ENCODE data around the gene CTNNA3. TPM values are rescaled to one million over a fixed set of nuclear protein-coding genes. Genes with fewer than 3 reads are reported as not detected.
"Not testable (repeated sequence)": the region's sequence is repeated elsewhere in the genome, so short reads cannot be mapped to it uniquely, and the experiment has no call there.

Gene CTNNA3
- total RNA-seq, 4 donors from 2014 or later: 14.3 to 49.5 (median 24.2) TPM

GRCh38 chr10:67452892-67453291 is 243.1 kb downstream of the CTNNA3 start:
- Histone ChIP-seq H3K9me3 (no peaks in the 10 kb centered on the region), H3K36me3 (no peaks in the 10 kb centered on the region), H3K4me3 (no peak overlapping the region), H3K4me1 (no peaks in the 10 kb centered on the region), H3K27me3 (no peaks in the 10 kb centered on the region), H3K27ac (no peak overlapping the region)
- ATAC-seq (no peak), DNase-seq (no peak)
- TF ChIP-seq CTCF (IDR thresholded peaks at IDR 0.05 in 4 of 5, conservative IDR thresholded peaks at IDR 0.05 in 1 of 5): no peak
- TF ChIP-seq POLR2A (IDR thresholded peaks at IDR 0.05): no peak
- intact Hi-C loops (cut with DNase I; ENCODE audit: low total_unique reads): no loop called here
- in situ Hi-C loops (cut with MboI; ENCODE audit: low sequenced_read_pairs in 4 of 4): no loop called here

DNA sequence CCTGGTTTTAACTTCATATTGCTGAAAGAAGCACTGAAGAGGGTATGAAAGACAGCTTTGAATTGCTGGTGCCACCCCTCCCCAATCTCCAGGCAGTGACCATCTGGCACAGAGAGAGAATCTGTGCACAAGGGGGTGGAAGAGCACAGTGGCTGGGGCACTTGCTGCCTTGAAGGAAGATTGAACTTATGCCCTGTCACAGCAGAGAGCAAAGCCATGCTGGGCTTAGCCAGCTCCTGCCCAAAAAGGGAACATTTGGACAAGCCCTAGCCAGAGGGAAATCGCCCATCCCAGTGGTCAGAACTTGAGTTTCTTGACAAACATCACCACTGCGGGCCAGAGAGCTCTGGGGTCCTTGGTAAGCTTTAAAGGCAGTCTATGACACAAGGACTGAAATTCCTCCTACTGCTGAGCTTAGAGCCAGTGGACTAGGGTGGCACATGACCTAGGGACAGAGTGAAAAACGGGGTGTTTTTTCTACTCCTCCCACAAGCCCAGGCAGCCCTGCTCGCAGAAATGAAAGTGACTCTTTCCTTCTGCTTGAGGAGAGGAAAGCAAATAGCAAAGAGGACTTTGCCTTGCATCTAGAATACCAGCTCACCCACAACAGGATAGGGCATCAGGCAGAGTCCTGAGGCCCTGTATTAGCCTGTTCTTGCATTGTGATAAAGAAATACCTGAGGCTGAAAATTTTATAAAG is 257.2 kb downstream of the CTNNA3 start:
- Histone ChIP-seq H3K4me1 (peaks cover 0 to 2% of the 10 kb centered on the region in 2 donors), H3K4me3 (no peak overlapping the region), H3K27me3 (no peaks in the 10 kb centered on the region), H3K9me3 (no peaks in the 10 kb centered on the region), H3K36me3 (no peaks in the 10 kb centered on the region), H3K27ac (no peak overlapping the region)
- ATAC-seq (no peak), DNase-seq (no peak)
- TF ChIP-seq CTCF (IDR thresholded peaks at IDR 0.05 in 4 of 5, conservative IDR thresholded peaks at IDR 0.05 in 1 of 5): no peak
- TF ChIP-seq POLR2A (IDR thresholded peaks at IDR 0.05): no peak
- intact Hi-C loops (cut with DNase I; ENCODE audit: low total_unique reads) (no loop called here), in situ Hi-C loops (cut with MboI; ENCODE audit: low sequenced_read_pairs in 4 of 4) (no loop called here)

DNA sequence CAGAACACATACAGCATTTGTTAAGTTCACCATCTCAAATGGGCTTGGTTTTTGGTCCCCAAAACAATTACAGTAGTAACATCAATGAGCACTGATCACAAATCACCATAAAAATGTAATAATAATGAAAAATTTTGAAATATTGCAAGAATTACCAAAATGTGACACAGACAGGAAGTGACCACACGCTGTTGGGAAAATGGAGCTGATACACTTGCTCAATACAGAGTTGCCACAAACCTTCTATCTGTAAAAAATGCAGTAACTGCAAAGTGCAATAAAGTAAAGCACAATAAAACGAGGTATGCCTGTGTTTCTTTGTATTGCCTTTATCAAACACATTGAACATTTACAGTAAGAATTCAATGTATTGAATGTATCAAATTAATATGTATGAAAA is 262.7 kb downstream of the CTNNA3 start:
- Histone ChIP-seq H3K9me3 (no peaks in the 10 kb centered on the region), H3K4me1 (peaks cover 5 to 10% of the 10 kb centered on the region in 2 donors), H3K36me3 (no peaks in the 10 kb centered on the region), H3K4me3 (no peak overlapping the region), H3K27ac (no peak overlapping the region), H3K27me3 (no peaks in the 10 kb centered on the region)
- in situ Hi-C loops (cut with MboI; ENCODE audit: low sequenced_read_pairs in 4 of 4): no loop called here
- ATAC-seq (no peak), DNase-seq (no peak)
- no peak for TF ChIP-seq CTCF (IDR thresholded peaks at IDR 0.05 in 4 of 5, conservative IDR thresholded peaks at IDR 0.05 in 1 of 5)
- TF ChIP-seq POLR2A (IDR thresholded peaks at IDR 0.05): no peak
- intact Hi-C loops (cut with DNase I; ENCODE audit: low total_unique reads): no loop called here

- in situ Hi-C loops (cut with MboI; ENCODE audit: low sequenced_read_pairs in 4 of 4) (no loop called here), intact Hi-C loops (cut with DNase I; ENCODE audit: low total_unique reads) (no loop called here)
- H3K9me3 ChIP-seq: no peaks in the 10 kb centered on the region
- DNase-seq (no peak), ATAC-seq (no peak)
- no peaks in the 10 kb centered on the region for H3K27me3 ChIP-seq
- no peak overlapping the region for H3K4me3 ChIP-seq
- H3K36me3 ChIP-seq: no peaks in the 10 kb centered on the region
- no peak for TF ChIP-seq POLR2A (IDR thresholded peaks at IDR 0.05)
- no peak for TF ChIP-seq CTCF (IDR thresholded peaks at IDR 0.05 in 4 of 5, conservative IDR thresholded peaks at IDR 0.05 in 1 of 5)
- H3K4me1 ChIP-seq: no peaks in the 10 kb centered on the region
- H3K27ac ChIP-seq: no peak overlapping the region
These were observed 293.4 kb downstream of the CTNNA3 start for GRCh38 chr10:67402620-67403019.

GRCh38 chr10:67401711-67402110 is 294.3 kb downstream of the CTNNA3 start:
- H3K4me1 ChIP-seq: no peaks in the 10 kb centered on the region
- DNase-seq (no peak), ATAC-seq (no peak)
- H3K4me3 ChIP-seq: no peak overlapping the region
- in situ Hi-C loops (cut with MboI; ENCODE audit: low sequenced_read_pairs in 4 of 4): no loop called here
- TF ChIP-seq CTCF (IDR thresholded peaks at IDR 0.05 in 4 of 5, conservative IDR thresholded peaks at IDR 0.05 in 1 of 5) (no peak), POLR2A (IDR thresholded peaks at IDR 0.05) (no peak)
- H3K27me3 ChIP-seq: no peaks in the 10 kb centered on the region
- H3K9me3 ChIP-seq: no peaks in the 10 kb centered on the region
- H3K27ac ChIP-seq: no peak overlapping the region
- intact Hi-C loops (cut with DNase I; ENCODE audit: low total_unique reads): no loop called here
- no peaks in the 10 kb centered on the region for H3K36me3 ChIP-seq

- intact Hi-C loops (cut with DNase I; ENCODE audit: low total_unique reads); in situ Hi-C loops (cut with MboI; ENCODE audit: low sequenced_read_pairs in 4 of 4); H3K4me1 ChIP-seq; DNase-seq; ATAC-seq; H3K36me3 ChIP-seq; H3K27me3 ChIP-seq; H3K9me3 ChIP-seq; H3K27ac ChIP-seq: not testable (repeated sequence)
- H3K4me3 ChIP-seq: peak overlapping the region in 3 of 4 donors; percentile 12 to 28 (median 26)
These were observed 309.0 kb downstream of the CTNNA3 start for GRCh38 chr10:67386841-67387533.
